HepG2 (cell line): ENCODE results near the gene CEP43. TPM values are rescaled to one million over a fixed set of nuclear protein-coding genes. Genes with fewer than 3 reads are reported as not detected.

Source experiments
- ATAC-seq: fragments of 200-7000 bp; cut with Tn5 transposase; 3 replicates; pipeline ENCODE4 v1.9.1; 2020; ENCODE audit warnings: mild to moderate bottlenecking, moderate library complexity
- BruUV-seq: library from RNA; stranded (reverse); fragments of 400-500 nt; replicated peaks from 2 replicates; lab custom pipeline; 2021; lab: Mats Ljungman, UMichigan
- CTCF ChIA-PET: fragments of 300-600 bp; formaldehyde crosslinking; extraction: SDS; loops from one replicate; lab custom pipeline; 2021; ENCODE audit warnings: low total read pairs, inconsistent platforms, low intra/inter-chr PET ratio; lab: Yijun Ruan, JAX
- POLR2A ChIA-PET: fragments of 350-600 bp; sonication (Branson Sonifier 250); formaldehyde crosslinking; loops from one replicate; lab custom pipeline; 2020; ENCODE audit warnings: antibody characterized with exemption, inconsistent platforms; lab: Yijun Ruan, JAX
- DNase-seq: peaks from one replicate; pipeline ENCODE4 v3.0.0-alpha.2; 2015; ENCODE audit warnings: low spot score
- FAIRE-seq: peaks from 3 replicates; lab custom pipeline; 2011; peaks lifted over from hg19 to GRCh38; lab: Jason Lieb, UNC
- H2AFZ ChIP-seq: one replicate; pipeline ENCODE4 v1.6.1; 2011; ENCODE audit warnings: low read length, inconsistent platforms
- H3K27ac ChIP-seq: fragments of 300-600 bp; 3 replicates; pipeline ENCODE4 v1.8.0; 2011; ENCODE audit warnings: mixed run types, mild to moderate bottlenecking, mixed read lengths, low read length, inconsistent platforms; ENCODE audit not compliant: insufficient read depth; ENCODE audit errors: extremely low read length
- H3K27me3 ChIP-seq, 2 experiments: fragments of 200-600 bp in 1 of 2; 2 replicates in 1 of 2; 3 replicates in 1 of 2; pipeline versions ENCODE4 v1.6.0 to v1.8.0; 2011; ENCODE audit warnings: low read length in 2 of 2, mild to moderate bottlenecking in 2 of 2, moderate library complexity in 2 of 2, inconsistent platforms in 1 of 2; ENCODE audit not compliant: insufficient read depth in 2 of 2, control insufficient read depth in 1 of 2
- H3K36me3 ChIP-seq, 2 experiments: fragments of 200-600 bp in 1 of 2; replicated peaks in 1 of 2; 2 replicates in 1 of 2; 3 replicates in 1 of 2; pipeline versions ENCODE4 v1.5.1 to v1.8.0; 2011; ENCODE audit warnings: low read length in 2 of 2, inconsistent platforms in 1 of 2; ENCODE audit not compliant: insufficient read depth in 2 of 2, control insufficient read depth in 1 of 2
- H3K4me1 ChIP-seq: 2 replicates; pipeline ENCODE4 v1.5.1; 2012; ENCODE audit warnings: low read length, inconsistent platforms; ENCODE audit not compliant: insufficient read depth
- H3K4me2 ChIP-seq: 2 replicates; pipeline ENCODE4 v1.6.0; 2011; ENCODE audit warnings: low read depth, low read length, inconsistent platforms
- H3K4me3 ChIP-seq, 3 experiments: fragments of 200-600 bp in 1 of 3; sonication (generic), shearing (Covaris generic) in 1 of 3; replicated peaks in 1 of 3; 2 replicates each; pipeline ENCODE4 v1.5.1; 2011 to 2016; ENCODE audit warnings: low read length in 3 of 3, inconsistent platforms in 2 of 3, low read depth in 2 of 3, mild to moderate bottlenecking in 2 of 3, control low read depth in 1 of 3, mixed read lengths in 1 of 3; ENCODE audit not compliant: insufficient read depth in 1 of 3
- H3K79me2 ChIP-seq: one replicate; pipeline ENCODE4 v1.6.1; 2011; ENCODE audit warnings: low read length, inconsistent platforms; ENCODE audit not compliant: insufficient read depth
- H3K9ac ChIP-seq: 2 replicates; pipeline ENCODE4 v1.6.0; 2011; ENCODE audit warnings: mild to moderate bottlenecking, low read depth, low read length, inconsistent platforms; ENCODE audit not compliant: insufficient read depth
- H3K9me3 ChIP-seq: 2 replicates; pipeline ENCODE4 v1.5.1; 2012; ENCODE audit warnings: mild to moderate bottlenecking, low read length
- H4K20me1 ChIP-seq: 2 replicates; pipeline ENCODE4 v1.6.0; 2011; ENCODE audit warnings: inconsistent platforms, mild to moderate bottlenecking, low read length, moderate library complexity; ENCODE audit not compliant: insufficient read depth
- GFI1 ChIP-seq: sonication (generic); formaldehyde crosslinking; IDR thresholded peaks from 2 replicates; pipeline ENCODE4 v1.5.0; 2020; ENCODE audit warnings: missing genetic modification reagents, mild to moderate bottlenecking, borderline replicate concordance
- HNRNPK ChIP-seq: fragments of 200-400 bp; formaldehyde crosslinking; IDR thresholded peaks from 2 replicates; pipeline ENCODE4 v1.6.1; 2018; ENCODE audit warnings: low read length, low read depth, moderate library complexity, mild to moderate bottlenecking; ENCODE audit not compliant: poor library complexity, severe bottlenecking
- LCORL ChIP-seq, 2 experiments: fragments of 450-650 bp in 1 of 2; sonication (generic) in 1 of 2; formaldehyde crosslinking in 1 of 2; IDR thresholded peaks; 2 replicates each; pipeline versions ENCODE4 v1.5.0 to v1.6.1; 2017 to 2020; ENCODE audit warnings: antibody characterized with exemption in 1 of 2, missing genetic modification reagents in 1 of 2
- RXRB ChIP-seq: IDR thresholded peaks from 2 replicates; pipeline ENCODE4 v1.6.1; 2016; ENCODE audit warnings: borderline replicate concordance, missing genetic modification reagents, missing compliant biosample characterization
- TEAD3 ChIP-seq: optimal IDR thresholded peaks from 2 replicates; pipeline ENCODE3; 2016; ENCODE audit warnings: borderline replicate concordance
- ZBTB3 ChIP-seq: sonication (generic); formaldehyde crosslinking; IDR thresholded peaks from 2 replicates; pipeline ENCODE4 v1.4.0; 2020; ENCODE audit warnings: low read depth, mild to moderate bottlenecking, moderate library complexity, missing genetic modification reagents, borderline replicate concordance
- ZNF670 ChIP-seq: sonication (generic); formaldehyde crosslinking; IDR thresholded peaks from 2 replicates; pipeline ENCODE4 v1.8.0; 2022; ENCODE audit warnings: mild to moderate bottlenecking, missing genetic modification reagents, borderline replicate concordance
- WGBS: methylation state at CpG from one replicate; pipeline ENCODE4 v1.1.6; 2017; ENCODE audit warnings: low lambda C conversion rate; 5-methylcytosine and 5-hydroxymethylcytosine counted together
- in situ Hi-C: cut with HindIII; loops from 2 replicates; pipeline ENCODE4 v1.10.0; 2017; ENCODE audit warnings: low pct_unique_long_range_greater_than_20kb; ENCODE audit not compliant: extremely low pct_ligation_motif_present
- intact Hi-C: fragments of 100-400 bp; cut with micrococcal nuclease; formaldehyde crosslinking; loops from one replicate; pipeline ENCODE4 v1.10.0; 2022; ENCODE audit not compliant: unreplicated experiment
- polyA plus RNA-seq, 8 experiments: library from polyadenylated mRNA; depleted of rRNA in 3 of 8; stranded (reverse) in 7 of 8; unstranded in 1 of 8; fragments of >200 nt; fragmentation: Illumina TruSeq in 4 of 8; extraction: Trizol in 4 of 8; gene quantifications; 2 replicates each; pipeline versions ENCODE4 v1.2.1 to v1.2.3, GENCODE V29; 2011 to 2016; ENCODE audit warnings: low read depth in 4 of 8, missing spikeins in 1 of 8, mixed read lengths in 1 of 8; ENCODE audit not compliant: insufficient read depth in 1 of 8
- total RNA-seq, 5 experiments: library from RNA; depleted of rRNA; stranded (reverse); fragments of >200 nt; fragmentation: Illumina TruSeq; extraction: Trizol; gene quantifications; 2 replicates each; pipeline ENCODE4 v1.2.3, GENCODE V29; 2016; ENCODE audit warnings: low read depth in 1 of 5
- TF ChIP-seq, protein P1 (sequence below): sonication (generic); formaldehyde crosslinking; IDR thresholded peaks from 2 replicates; pipeline ENCODE4 v1.4.0; 2020; ENCODE audit warnings: mild to moderate bottlenecking, missing genetic modification reagents
- TF ChIP-seq, protein P2 (sequence below), 2 experiments: fragments of 450-650 bp in 1 of 2; sonication (generic) in 1 of 2; formaldehyde crosslinking; IDR thresholded peaks; 2 replicates each; pipeline versions ENCODE4 v1.5.0 to v1.8.0; 2020 to 2022; ENCODE audit warnings: mild to moderate bottlenecking in 1 of 2, missing genetic modification reagents in 1 of 2
- TF ChIP-seq, protein P3 (sequence below), 2 experiments: fragments of 450-650 bp in 1 of 2; sonication (generic) in 1 of 2; formaldehyde crosslinking in 1 of 2; IDR thresholded peaks; 2 replicates each; pipeline versions ENCODE4 v1.6.1 to v1.8.0; 2016 to 2022; ENCODE audit warnings: antibody characterized with exemption in 1 of 2, mild to moderate bottlenecking in 1 of 2, missing genetic modification reagents in 1 of 2

Gene CEP43
- total and polyA plus RNA-seq, 2 of the 13 experiments (the other 11 are each of a cell fraction or from before 2014, with no cell fraction given) = 29.3 to 73.9 TPM

DNA sequence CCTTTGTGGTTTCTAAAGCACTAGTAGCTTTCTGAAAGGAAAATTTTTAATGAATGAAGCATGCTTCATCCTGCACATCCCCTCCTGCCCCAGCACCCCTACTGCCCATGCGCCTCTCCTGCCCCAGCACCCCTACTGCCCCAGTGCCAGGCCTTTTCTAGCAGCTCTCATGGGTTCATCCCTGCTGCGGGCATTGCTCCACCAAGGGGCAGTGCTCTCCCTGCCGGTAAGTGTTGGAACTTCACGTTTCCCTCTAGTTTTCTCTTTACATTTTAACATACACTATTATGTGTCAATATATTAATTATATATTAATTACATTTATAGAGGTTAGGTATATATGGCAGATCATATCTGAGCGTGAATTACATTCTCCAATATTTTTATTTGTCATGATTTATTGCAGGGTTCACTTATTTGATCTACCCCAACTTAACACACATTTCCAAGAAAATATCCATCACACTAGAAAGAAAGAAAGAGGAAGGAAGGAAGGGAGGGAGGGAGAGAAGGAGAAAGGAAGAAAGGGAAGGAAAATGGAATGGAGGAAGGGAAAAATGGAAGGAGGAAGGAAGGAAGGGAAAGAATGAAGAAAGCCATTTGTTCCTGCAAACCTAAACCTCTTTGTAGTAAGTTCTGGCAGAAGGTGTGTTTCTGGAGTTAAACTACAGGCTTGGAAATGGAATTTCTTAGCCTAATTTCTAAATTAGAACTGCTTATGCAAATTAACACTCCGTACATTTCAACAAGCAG lies 46.8 kb downstream of the CEP43 start:
- Histone ChIP-seq H3K9ac (no peak overlapping the region), H3K9me3 (no peaks in the 10 kb centered on the region), H4K20me1 (no peaks in the 10 kb centered on the region), H3K79me2 (no peaks in the 10 kb centered on the region), H3K4me1 (peaks cover 11% of the 10 kb centered on the region), H3K27me3 (no peaks in the 10 kb centered on the region), H3K27ac (no peak overlapping the region), H2AFZ (no peak overlapping the region), H3K36me3 (peaks cover 2 to 10% of the 10 kb centered on the region in 2 experiments; a peak in 4 of 5 replicates), H3K4me3 (no peak overlapping the region), H3K4me2 (no peak overlapping the region)
- 78% methylated on average over 6 of the region's 6 CpGs for WGBS
- CTCF ChIA-PET = interaction anchor here (2.7 kb wide), 1 partner anchor 96 kb away, joined by 7 read pairs; no protein-coding TSS in a partner anchor
- ATAC-seq (peak; percentile 56), DNase-seq (peak; percentile 21), FAIRE-seq (peak; percentile 42)
- intact Hi-C loops (loop anchor here (5.0 kb wide), 1 partner anchor 96 kb away; no protein-coding TSS in a partner anchor), in situ Hi-C loops (no loop called here)
- POLR2A ChIA-PET = no interaction called here
- no TSS peak for BruUV-seq
- TF ChIP-seq TEAD3 (CRISPR knock-in tag) = no peak
- TF ChIP-seq, protein P1, sequence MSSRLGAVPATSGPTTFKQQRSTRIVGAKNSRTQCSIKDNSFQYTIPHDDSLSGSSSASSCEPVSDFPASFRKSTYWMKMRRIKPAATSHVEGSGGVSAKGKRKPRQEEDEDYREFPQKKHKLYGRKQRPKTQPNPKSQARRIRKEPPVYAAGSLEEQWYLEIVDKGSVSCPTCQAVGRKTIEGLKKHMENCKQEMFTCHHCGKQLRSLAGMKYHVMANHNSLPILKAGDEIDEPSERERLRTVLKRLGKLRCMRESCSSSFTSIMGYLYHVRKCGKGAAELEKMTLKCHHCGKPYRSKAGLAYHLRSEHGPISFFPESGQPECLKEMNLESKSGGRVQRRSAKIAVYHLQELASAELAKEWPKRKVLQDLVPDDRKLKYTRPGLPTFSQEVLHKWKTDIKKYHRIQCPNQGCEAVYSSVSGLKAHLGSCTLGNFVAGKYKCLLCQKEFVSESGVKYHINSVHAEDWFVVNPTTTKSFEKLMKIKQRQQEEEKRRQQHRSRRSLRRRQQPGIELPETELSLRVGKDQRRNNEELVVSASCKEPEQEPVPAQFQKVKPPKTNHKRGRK (CRISPR knock-in tag) = peak; percentile 97
- TF ChIP-seq LCORL (IDR thresholded peaks at IDR 0.05) = no peak
- no peak for TF ChIP-seq LCORL (CRISPR knock-in tag; IDR thresholded peaks at IDR 0.05)
- TF ChIP-seq ZNF670 (CRISPR knock-in tag) = no peak
- TF ChIP-seq, protein P2, sequence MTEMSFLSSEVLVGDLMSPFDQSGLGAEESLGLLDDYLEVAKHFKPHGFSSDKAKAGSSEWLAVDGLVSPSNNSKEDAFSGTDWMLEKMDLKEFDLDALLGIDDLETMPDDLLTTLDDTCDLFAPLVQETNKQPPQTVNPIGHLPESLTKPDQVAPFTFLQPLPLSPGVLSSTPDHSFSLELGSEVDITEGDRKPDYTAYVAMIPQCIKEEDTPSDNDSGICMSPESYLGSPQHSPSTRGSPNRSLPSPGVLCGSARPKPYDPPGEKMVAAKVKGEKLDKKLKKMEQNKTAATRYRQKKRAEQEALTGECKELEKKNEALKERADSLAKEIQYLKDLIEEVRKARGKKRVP (CRISPR knock-in tag; IDR thresholded peaks at IDR 0.05) = no peak
- no peak for TF ChIP-seq GFI1 (CRISPR knock-in tag)
- TF ChIP-seq ZBTB3 (CRISPR knock-in tag) = no peak
- peak; percentile 80 for TF ChIP-seq HNRNPK
- TF ChIP-seq RXRB (CRISPR knock-in tag) = no peak
- TF ChIP-seq, protein P3, sequence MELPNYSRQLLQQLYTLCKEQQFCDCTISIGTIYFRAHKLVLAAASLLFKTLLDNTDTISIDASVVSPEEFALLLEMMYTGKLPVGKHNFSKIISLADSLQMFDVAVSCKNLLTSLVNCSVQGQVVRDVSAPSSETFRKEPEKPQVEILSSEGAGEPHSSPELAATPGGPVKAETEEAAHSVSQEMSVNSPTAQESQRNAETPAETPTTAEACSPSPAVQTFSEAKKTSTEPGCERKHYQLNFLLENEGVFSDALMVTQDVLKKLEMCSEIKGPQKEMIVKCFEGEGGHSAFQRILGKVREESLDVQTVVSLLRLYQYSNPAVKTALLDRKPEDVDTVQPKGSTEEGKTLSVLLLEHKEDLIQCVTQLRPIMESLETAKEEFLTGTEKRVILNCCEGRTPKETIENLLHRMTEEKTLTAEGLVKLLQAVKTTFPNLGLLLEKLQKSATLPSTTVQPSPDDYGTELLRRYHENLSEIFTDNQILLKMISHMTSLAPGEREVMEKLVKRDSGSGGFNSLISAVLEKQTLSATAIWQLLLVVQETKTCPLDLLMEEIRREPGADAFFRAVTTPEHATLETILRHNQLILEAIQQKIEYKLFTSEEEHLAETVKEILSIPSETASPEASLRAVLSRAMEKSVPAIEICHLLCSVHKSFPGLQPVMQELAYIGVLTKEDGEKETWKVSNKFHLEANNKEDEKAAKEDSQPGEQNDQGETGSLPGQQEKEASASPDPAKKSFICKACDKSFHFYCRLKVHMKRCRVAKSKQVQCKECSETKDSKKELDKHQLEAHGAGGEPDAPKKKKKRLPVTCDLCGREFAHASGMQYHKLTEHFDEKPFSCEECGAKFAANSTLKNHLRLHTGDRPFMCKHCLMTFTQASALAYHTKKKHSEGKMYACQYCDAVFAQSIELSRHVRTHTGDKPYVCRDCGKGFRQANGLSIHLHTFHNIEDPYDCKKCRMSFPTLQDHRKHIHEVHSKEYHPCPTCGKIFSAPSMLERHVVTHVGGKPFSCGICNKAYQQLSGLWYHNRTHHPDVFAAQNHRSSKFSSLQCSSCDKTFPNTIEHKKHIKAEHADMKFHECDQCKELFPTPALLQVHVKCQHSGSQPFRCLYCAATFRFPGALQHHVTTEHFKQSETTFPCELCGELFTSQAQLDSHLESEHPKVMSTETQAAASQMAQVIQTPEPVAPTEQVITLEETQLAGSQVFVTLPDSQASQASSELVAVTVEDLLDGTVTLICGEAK (IDR thresholded peaks at IDR 0.05) = 0 out of 2 replicates have a peak, but pooled peaks have one; percentile 2
- TF ChIP-seq, protein P3 (CRISPR knock-in tag; IDR thresholded peaks at IDR 0.05) = no peak
